Stimulated activated effector memory CD8-positive, alpha-beta T cell treated with anti-CD3 and anti-CD28 coated beads, Interleukin-12 subunit alpha, Interleukin-12 subunit beta, amount 100 ng/mL, for 72 hours (primary cell): Measurements from ENCODE around the gene PKIG.

Experiments
- ATAC-seq: fragments of 150-1000 bp; cut with Tn5 transposase; 2 replicates; pipeline ENCODE4 v1.10.0; 2021
- DNase-seq, 2 donors: peaks; one replicate each; pipeline ENCODE4 v3.0.0; 2021 to 2022; ENCODE audit warnings: low spot score in 2 of 2
- H3K27ac Mint-ChIP-seq: one replicate; pipeline ENCODE4 v1.8.0; 2022; ENCODE audit warnings: mild to moderate bottlenecking, mixed read lengths
- H3K36me3 Mint-ChIP-seq: one replicate; pipeline ENCODE4 v1.8.0; 2022; ENCODE audit warnings: mild to moderate bottlenecking, mixed read lengths
- H3K4me1 Mint-ChIP-seq: one replicate; pipeline ENCODE4 v1.8.0; 2022; ENCODE audit warnings: mixed read lengths
- H3K4me3 Mint-ChIP-seq: one replicate; pipeline ENCODE4 v1.8.0; 2022; ENCODE audit warnings: mild to moderate bottlenecking, mixed read lengths
- H3K9me3 Mint-ChIP-seq: one replicate; pipeline ENCODE4 v1.8.0; 2022; ENCODE audit warnings: mixed read lengths

Gene PKIG

DNA sequence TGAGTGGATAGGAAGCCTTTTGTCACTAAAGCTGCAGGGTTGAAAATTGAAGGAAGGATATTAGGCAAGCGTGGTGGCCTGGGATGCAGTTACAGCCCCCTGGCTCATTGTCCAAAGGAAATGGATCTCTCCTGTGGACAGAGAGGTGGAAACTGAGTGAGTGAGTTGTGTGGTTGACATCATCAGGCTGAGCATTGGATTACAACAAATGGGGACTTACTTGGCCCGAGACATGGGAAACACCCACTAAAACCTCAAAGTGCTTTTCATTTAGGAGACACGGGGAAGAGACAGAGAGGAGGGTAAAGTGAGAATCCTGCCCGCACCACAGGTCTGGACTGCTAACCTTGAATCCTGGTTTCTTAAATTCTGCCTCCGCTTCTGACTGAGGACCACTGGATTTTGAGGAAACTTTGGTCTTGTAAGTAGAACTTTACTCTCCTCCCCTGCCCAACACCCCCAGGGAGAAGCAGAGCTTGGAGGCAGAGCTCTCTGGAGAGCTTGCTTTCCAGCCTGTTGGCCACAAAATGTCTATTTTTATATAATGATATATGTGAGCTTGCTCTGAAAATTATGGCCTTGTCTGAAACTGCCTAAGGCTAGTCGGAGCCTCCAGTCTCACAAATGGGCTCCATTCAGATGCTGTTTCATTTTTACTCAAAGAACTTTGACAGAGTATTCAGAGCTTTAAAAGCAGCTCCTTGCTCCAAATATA, at the start of gene PKIG:
Gene PKIG, plus strand, starts transcription at position 269 of the 715 bp plus-strand sequence. CDS start 31,978 bp downstream, outside the sequence.
- no peak within 1 kb of the TSS for H3K4me3 Mint-ChIP-seq

DNA sequence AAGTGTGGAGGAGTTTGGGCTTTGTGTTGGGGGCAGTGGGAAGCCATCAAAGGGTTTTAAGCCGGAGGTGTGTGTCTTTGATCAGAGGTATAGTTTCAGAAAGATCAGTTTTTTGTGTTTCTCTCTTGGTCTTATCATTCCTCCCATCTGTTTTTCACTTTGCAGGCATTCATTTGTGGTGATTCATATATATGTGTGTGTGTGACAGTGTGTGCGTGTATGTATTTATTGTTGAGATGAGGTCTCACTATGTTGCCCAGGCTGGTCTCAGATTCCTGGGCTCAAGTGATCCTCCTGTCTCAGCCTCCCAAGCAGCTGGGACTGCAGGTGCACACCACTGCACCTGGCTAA, 49.4 kb upstream of the PKIG start:
- ATAC-seq (no peak), DNase-seq (no peak)
- Mint-ChIP-seq H3K36me3 (no peaks in the 10 kb centered on the region), H3K9me3 (no peaks in the 10 kb centered on the region), H3K4me1 (no peaks in the 10 kb centered on the region), H3K27ac (no peak overlapping the region), H3K4me3 (no peak overlapping the region)

More for the DNA sequence above, at the start of gene PKIG:
- Mint-ChIP-seq H3K4me1 (peaks cover 19% of the 10 kb centered on the region), H3K27ac (no peak within 1 kb of the TSS), H3K9me3 (no peaks in the 10 kb centered on the region), H3K36me3 (no peaks in the 10 kb centered on the region)
- DNase-seq (no peak), ATAC-seq (no peak)

DNA sequence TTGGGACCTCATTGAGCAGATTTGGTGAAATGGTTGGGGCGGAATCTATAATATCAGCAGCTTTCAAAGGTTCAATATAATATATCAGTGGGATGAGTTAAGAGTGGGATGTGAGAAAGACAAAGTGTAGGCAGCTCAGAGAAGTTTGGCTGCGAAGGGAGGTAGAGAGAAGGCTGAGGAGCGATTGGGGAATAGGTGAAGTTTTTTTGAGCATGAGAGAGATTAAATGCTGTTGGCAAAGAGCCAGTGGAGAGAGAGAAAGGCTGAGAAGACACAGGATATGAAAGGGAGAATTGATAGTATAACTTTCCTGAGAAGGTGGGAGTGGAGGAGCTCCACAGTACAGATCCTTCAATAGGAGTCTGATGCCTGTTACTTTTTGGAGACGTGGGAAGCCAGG, 48.5 kb upstream of the PKIG start:
- Mint-ChIP-seq H3K9me3 (no peaks in the 10 kb centered on the region), H3K36me3 (no peaks in the 10 kb centered on the region), H3K4me3 (no peak overlapping the region), H3K27ac (no peak overlapping the region), H3K4me1 (no peaks in the 10 kb centered on the region)
- ATAC-seq (no peak), DNase-seq (no peak)

DNA sequence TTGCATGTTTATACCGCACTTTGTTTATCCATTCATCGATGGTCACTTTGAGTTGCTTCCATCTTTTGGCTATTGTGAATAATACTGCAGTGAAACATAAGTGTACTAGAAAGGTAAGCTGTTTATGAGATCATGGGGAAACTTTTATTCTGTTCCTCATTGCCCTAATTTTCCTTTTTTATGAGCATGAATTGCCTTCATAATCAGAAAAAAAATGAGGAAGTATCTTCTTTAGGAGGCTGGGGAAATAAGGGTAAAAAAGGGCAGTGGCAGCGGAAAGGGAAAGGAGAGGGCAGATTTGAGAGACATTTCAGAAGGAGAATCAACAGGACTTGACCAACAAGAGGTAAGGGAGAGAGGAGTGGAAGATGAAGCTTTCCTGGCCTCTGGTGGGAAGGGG, 46.2 kb upstream of the PKIG start:
- no peaks in the 10 kb centered on the region for H3K4me1 Mint-ChIP-seq
- ATAC-seq (no peak), DNase-seq (no peak)
- H3K27ac Mint-ChIP-seq = no peak overlapping the region
- H3K36me3 Mint-ChIP-seq = no peaks in the 10 kb centered on the region
- no peak overlapping the region for H3K4me3 Mint-ChIP-seq
- H3K9me3 Mint-ChIP-seq = no peaks in the 10 kb centered on the region

DNA sequence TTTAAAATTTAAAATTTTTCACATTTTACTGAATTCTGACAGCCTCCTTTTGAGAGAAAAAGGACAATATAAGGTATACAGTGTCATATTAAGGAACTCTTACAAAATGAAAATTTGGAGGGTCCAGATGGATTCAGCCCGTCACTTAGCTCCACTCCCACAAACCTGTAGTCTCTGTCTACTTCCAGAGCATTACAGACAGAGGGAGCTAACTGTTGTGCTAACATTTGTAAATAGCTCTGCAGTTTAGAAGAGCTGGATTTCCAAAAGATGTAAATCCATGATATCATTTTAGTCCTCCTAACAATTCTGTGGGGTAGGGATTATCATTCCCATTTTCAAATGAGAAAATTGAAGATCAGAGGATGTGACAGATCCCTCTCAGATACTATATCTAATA, 44.4 kb upstream of the PKIG start:
- DNase-seq (no peak), ATAC-seq (no peak)
- Mint-ChIP-seq H3K4me1 (no peaks in the 10 kb centered on the region), H3K36me3 (no peaks in the 10 kb centered on the region), H3K27ac (no peak overlapping the region), H3K9me3 (no peaks in the 10 kb centered on the region), H3K4me3 (no peak overlapping the region)

DNA sequence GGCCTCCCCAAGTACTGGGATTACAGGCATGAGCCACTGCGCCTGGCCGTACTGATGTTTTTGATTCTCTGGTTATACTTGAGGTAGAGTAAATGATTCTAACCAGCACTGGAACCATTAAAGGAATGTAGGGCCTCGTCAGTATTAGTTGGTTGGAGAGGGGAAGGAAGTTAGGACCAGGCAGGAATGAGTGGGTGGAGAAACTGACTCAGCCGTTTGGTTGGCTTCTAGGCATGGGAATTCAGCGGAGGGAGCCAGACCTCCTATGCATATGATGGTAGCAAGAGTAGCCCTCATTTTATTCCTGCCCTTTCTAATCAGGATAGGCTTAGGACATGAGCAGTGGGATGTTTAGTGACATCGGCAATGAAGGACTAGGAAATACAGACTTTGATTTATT, 41.5 kb upstream of the PKIG start:
- ATAC-seq (no peak), DNase-seq (no peak)
- Mint-ChIP-seq H3K9me3 (no peaks in the 10 kb centered on the region), H3K36me3 (no peaks in the 10 kb centered on the region), H3K4me3 (no peak overlapping the region), H3K4me1 (no peaks in the 10 kb centered on the region), H3K27ac (no peak overlapping the region)

DNA sequence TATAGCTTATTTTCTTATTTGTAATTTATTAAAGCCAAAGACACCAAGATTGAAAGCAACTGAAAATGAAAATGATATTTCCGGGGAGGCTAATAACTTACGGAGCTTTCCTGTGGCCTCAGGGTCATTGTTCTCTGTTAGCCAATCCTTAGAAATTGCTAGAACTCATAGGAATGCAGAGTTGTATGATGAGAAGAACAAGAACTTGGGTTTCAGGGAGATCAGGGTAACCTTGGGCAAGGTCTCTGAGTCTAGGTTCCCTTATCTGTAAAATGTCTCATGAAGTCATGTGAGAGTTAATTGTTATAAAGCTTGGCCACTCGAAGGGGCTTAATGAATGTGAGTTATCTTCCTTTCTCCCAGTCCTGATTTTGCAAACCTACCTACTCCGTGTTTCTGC, 40.4 kb upstream of the PKIG start:
- no peaks in the 10 kb centered on the region for H3K4me1 Mint-ChIP-seq
- H3K27ac Mint-ChIP-seq = no peak overlapping the region
- H3K36me3 Mint-ChIP-seq = no peaks in the 10 kb centered on the region
- no peak for DNase-seq
- no peak overlapping the region for H3K4me3 Mint-ChIP-seq
- ATAC-seq = no peak
- H3K9me3 Mint-ChIP-seq = no peaks in the 10 kb centered on the region

DNA sequence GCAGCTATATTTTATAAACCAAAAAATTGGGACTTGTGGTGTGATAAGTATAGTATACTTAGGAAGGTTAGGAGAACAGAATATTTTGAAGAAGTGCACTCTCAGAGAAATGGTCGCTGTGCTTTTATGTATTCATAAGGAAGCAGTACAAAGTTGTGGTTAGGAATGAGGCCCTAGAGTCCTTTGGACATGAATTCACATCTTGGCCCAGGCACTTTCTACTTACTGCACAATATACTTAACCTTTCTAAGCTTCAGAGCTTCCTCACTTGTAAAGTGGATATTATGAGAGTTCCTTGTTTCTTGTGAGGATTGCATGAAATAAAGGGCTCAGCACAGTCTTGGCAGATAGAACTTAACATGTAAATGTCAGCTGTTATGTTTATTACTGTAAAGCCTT, 39.5 kb upstream of the PKIG start:
- Mint-ChIP-seq H3K27ac (no peak overlapping the region), H3K9me3 (no peaks in the 10 kb centered on the region)
- DNase-seq = no peak

DNA sequence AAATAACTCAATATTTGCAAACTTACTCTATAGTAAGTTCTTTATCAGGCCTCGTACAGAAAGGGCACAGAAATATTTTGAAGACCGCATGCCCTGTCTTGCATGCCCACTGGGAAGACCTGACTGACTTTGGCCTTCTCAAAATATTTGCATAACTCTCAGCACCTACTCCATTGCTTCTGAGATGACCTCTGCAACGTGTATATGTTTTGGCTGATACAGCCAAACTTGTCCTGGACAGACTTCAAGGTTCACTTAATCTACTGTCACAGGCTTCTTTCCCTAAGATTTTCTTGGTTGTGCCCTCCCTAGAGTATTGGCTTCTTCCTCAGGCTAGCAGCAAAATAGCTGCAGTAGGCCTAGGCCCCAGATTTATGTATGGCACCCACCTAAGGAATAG, 39.0 kb upstream of the PKIG start:
- Mint-ChIP-seq H3K36me3 (no peaks in the 10 kb centered on the region), H3K9me3 (no peaks in the 10 kb centered on the region), H3K4me3 (no peak overlapping the region), H3K27ac (no peak overlapping the region), H3K4me1 (no peaks in the 10 kb centered on the region)
- ATAC-seq = no peak
- no peak for DNase-seq

More for the DNA sequence above, 39.5 kb upstream of the PKIG start:
- no peak overlapping the region for H3K4me3 Mint-ChIP-seq
- no peaks in the 10 kb centered on the region for H3K36me3 Mint-ChIP-seq
- ATAC-seq = no peak
- no peaks in the 10 kb centered on the region for H3K4me1 Mint-ChIP-seq

DNA sequence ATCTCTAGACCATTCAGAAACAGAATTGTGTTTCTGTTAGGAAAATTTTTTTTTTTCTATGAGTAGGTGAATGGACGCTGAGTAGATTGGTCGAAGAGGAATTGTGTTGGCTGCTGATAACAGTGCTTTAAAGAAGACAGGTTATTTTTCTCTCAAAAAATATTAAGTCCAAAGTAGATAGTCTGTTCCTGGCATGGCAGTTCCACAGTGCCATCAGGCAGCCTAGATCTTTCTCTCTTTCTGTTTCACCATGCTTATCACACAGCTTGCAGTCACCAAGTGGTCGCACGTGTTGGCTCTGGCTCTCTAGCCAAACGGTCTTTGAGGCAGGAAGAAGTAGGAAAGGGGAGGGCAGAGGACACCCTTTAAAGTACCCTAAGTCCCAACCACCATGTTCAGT, 38.1 kb upstream of the PKIG start:
- Mint-ChIP-seq H3K36me3 (no peaks in the 10 kb centered on the region), H3K9me3 (no peaks in the 10 kb centered on the region), H3K4me3 (no peak overlapping the region), H3K27ac (no peak overlapping the region), H3K4me1 (no peaks in the 10 kb centered on the region)
- no peak for ATAC-seq
- DNase-seq = no peak

DNA sequence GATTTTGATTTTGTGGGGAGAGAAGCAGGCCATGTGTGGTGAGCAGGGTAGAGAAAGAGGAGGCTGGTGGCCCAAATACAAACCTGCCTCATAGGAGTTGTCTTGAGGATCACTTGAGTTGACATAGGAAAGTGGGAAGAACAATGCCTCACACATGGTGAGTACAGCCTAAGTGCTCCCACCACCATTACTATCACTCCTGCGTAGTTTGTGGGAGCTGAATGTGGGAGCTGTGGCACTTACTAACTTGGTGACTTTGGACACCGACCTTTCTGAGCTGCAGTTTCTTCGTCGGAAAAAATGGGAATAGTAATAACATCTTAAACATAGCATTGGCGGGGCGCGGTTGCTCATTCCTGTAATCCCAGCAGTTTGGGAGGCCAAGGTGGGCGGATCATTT, 35.0 kb upstream of the PKIG start:
- no peaks in the 10 kb centered on the region for H3K36me3 Mint-ChIP-seq
- no peak overlapping the region for H3K4me3 Mint-ChIP-seq
- H3K27ac Mint-ChIP-seq = no peak overlapping the region
- H3K9me3 Mint-ChIP-seq = no peaks in the 10 kb centered on the region
- peaks cover under 1% of the 10 kb centered on the region for H3K4me1 Mint-ChIP-seq
- DNase-seq (no peak), ATAC-seq (no peak)

DNA sequence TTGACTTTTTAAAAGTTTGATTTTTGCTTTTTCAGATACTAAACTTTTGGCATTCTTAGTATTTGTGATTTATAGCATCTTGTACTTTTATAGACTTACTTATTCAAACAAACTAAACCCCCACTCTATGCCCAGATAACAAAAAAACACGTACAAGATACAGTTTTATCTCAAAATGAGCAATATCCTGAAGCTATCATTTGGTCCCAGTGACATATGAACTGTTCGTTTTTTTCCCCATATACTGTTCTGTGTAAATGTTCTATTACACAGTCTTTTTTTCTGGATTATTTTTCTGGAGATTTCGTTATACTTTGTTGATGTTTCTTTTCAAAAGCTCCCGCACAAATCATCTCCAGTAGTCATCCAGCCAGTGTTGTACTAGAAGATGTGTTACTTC, 33.3 kb upstream of the PKIG start:
- ATAC-seq (no peak), DNase-seq (no peak)
- Mint-ChIP-seq H3K9me3 (no peaks in the 10 kb centered on the region), H3K4me1 (peaks cover 15% of the 10 kb centered on the region), H3K4me3 (no peak overlapping the region), H3K27ac (no peak overlapping the region), H3K36me3 (no peaks in the 10 kb centered on the region)

DNA sequence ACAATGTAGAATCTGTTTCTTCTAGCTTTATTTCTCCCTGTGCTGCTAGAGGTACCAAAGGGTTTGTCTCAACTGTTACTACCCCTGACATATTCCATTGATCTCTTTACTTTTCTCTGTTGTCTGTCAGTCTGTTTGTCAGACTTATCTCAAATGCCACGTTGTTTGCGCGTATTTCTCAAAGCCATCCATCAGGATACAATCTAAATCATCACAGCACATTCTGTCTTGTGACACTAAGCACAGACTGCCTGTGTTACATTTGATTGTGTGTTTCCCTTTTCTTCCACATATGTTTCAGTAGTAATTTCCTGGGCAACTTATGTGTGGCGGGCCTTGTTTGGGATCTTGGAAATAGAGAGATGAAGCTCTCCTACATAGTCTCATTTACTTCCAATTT, 30.3 kb upstream of the PKIG start:
- DNase-seq (peak in 1 of 2 donors; percentile 2), ATAC-seq (no peak)
- Mint-ChIP-seq H3K4me3 (no peak overlapping the region), H3K9me3 (no peaks in the 10 kb centered on the region), H3K27ac (no peak overlapping the region), H3K4me1 (peaks cover 15% of the 10 kb centered on the region), H3K36me3 (no peaks in the 10 kb centered on the region)

DNA sequence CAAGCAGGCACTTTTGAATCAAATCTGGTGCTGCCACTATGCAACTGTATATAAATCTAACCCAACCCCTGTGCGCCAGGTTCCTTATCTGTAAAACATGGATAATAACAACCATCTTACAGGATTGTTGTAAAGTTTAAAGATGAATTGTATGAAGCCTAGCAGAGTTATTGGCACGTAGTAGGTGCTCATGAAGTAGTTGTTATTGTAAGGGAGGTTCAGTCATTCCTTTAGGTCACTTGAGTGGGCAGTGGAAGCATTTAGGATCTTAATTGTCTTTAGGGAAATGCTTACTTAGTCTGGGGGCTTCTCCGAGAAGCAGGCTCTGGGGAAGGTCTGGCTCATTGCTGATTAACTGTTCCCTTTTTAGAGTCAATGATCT, 29.8 kb upstream of the PKIG start:
- H3K27ac Mint-ChIP-seq = peak overlapping the region; percentile 30
- H3K4me1 Mint-ChIP-seq = peaks cover 15% of the 10 kb centered on the region
- no peaks in the 10 kb centered on the region for H3K9me3 Mint-ChIP-seq
- no peaks in the 10 kb centered on the region for H3K36me3 Mint-ChIP-seq
- no peak overlapping the region for H3K4me3 Mint-ChIP-seq
- DNase-seq (peak in 1 of 2 donors; percentile 33), ATAC-seq (no peak)

DNA sequence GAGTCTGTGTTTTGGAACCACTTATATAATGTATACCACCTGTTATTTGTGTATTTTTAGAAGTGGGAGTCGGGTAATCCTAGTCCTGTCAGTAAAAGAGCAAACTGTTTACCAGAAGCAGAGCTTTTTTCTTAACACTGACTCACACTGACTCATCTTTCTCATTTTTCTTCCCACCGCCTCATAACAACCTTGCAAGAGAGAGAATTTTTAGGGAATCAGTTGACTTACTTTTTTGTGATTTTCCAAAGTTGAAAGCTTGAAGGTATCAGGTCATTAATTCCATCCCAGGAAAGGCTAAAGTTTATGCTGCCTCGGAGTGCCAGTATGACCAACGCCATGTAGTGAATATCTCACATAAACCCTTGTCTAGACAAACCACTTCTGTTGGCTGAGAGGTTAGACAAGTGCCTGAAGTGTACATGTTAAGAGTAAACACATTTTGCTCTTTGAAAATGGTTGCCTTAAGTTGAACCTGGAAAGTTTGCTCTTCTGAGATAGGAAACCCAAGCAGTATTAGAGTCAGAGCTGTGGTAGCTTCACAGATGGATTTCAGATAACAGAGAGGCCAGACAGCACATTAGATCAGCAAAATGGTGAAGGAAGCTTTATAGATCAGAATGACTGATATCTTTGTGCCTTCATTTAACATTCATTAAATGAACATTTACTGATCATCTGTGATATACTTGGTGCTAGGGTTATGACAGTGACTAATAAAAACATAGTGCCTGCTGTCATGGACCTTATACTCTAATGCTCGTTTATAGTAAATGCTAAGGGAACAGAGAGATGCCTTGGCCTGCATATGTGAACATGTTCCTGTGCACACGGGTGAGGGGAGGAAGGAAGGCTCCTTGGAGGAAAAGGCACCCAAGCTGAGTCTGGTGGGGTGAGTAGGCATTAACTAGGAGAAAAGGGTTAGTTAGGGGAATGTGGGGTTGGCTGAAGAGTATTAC, 29.1 kb upstream of the PKIG start:
- Mint-ChIP-seq H3K4me3 (no peak overlapping the region), H3K9me3 (no peaks in the 10 kb centered on the region), H3K4me1 (peaks cover 15% of the 10 kb centered on the region), H3K36me3 (no peaks in the 10 kb centered on the region), H3K27ac (peak overlapping the region; percentile 30)
- DNase-seq (no peak), ATAC-seq (peak; percentile 64)

DNA sequence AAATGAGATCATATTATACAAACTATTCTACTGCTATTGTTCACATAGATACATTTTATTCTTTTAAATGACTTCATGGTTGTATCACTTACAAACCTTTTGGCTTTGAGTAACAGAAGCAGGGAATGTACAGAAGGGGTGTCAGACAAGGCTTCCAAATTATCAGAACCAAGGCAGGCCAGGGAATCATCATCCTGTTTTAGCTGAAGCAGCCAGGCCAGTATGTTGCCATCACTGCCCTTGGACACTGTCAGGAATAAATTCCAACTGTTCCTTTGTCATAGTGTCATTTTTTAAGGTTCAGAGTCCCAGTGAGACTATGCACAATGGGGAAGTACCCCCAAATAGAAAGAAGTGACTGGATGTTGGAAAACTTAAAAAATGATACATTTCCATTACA, 23.1 kb upstream of the PKIG start:
- DNase-seq = no peak
- H3K36me3 Mint-ChIP-seq = no peaks in the 10 kb centered on the region
- H3K4me3 Mint-ChIP-seq = no peak overlapping the region
- H3K27ac Mint-ChIP-seq = no peak overlapping the region
- no peak for ATAC-seq
- no peaks in the 10 kb centered on the region for H3K4me1 Mint-ChIP-seq
- H3K9me3 Mint-ChIP-seq = no peaks in the 10 kb centered on the region
